Activated T-cell treated with anti-CD3 and anti-CD28 coated beads, Interleukin-2, amount 50 U/mL, for 24 hours (primary cell): ENCODE results near the gene OPTN.
"Not testable (repeated sequence)": the region's sequence is repeated elsewhere in the genome, so short reads cannot be mapped to it uniquely, and the experiment has no call there.

ENCODE experiments used
- DNase-seq: peaks from one replicate; pipeline ENCODE4 v3.0.0-alpha.2; 2020
- H3K27ac Mint-ChIP-seq: 2 replicates; pipeline ENCODE4 v1.8.0; 2020; ENCODE audit warnings: mild to moderate bottlenecking, mixed read lengths
- H3K27me3 Mint-ChIP-seq: 2 replicates; pipeline ENCODE4 v1.8.0; 2020; ENCODE audit warnings: mixed read lengths
- H3K36me3 Mint-ChIP-seq: 2 replicates; pipeline ENCODE4 v1.8.0; 2020; ENCODE audit warnings: low read depth, mixed read lengths
- H3K4me1 Mint-ChIP-seq: 2 replicates; pipeline ENCODE4 v1.8.0; 2020; ENCODE audit warnings: low read depth, mixed read lengths
- H3K4me3 Mint-ChIP-seq: 2 replicates; pipeline ENCODE4 v1.8.0; 2020; ENCODE audit warnings: mild to moderate bottlenecking, moderate library complexity, mixed read lengths
- H3K9me3 Mint-ChIP-seq: 2 replicates; pipeline ENCODE4 v1.8.0; 2020; ENCODE audit warnings: mixed read lengths

OPTN gene

GRCh38 chr10:13099666-13100348 lies at the start of gene OPTN:
TSS of gene OPTN (plus strand) at chr10:13100163. CDS start at chr10:13109123, 8,960 bp downstream.
- Mint-ChIP-seq H3K4me1 (peaks cover 42% of the 10 kb centered on the region), H3K27ac (peak within 1 kb of the TSS; percentile 90), H3K9me3 (no peaks in the 10 kb centered on the region), H3K36me3 (peaks cover 19% of the 10 kb centered on the region), H3K4me3 (peak within 1 kb of the TSS; percentile 85), H3K27me3 (no peaks in the 10 kb centered on the region)
- peak; percentile 85 for DNase-seq

DNA sequence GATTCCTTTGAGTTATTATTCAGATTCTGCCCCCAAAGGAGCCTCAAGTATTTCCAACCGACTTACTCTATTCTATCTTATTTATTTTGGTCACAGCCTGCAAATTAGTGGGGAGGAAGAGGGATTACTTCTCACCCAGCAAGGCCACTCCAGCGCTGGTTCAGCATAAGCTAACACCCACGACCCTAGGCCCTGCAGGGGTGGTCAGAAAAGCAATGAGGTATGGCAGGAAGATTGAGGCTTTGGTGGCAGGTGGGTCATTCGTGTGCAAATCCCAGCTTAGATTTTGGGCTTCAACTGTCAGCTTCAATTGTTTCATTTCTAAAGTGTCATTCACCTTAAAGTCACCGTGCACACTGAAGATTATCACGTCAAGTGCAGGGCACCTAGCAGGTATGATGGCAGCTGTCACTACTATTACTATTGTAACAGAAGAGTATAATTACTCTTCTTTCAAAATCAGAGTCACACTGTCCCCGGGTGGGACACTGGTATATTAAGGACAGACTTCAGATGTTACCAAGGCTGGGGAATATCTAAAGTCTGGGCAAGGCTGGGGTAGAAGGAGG lies 48.8 kb upstream of the OPTN start:
- H3K36me3 Mint-ChIP-seq, result no peaks in the 10 kb centered on the region
- H3K9me3 Mint-ChIP-seq, result no peaks in the 10 kb centered on the region
- H3K27ac Mint-ChIP-seq, result no peak overlapping the region
- DNase-seq, result no peak
- H3K27me3 Mint-ChIP-seq, result peaks cover 12% of the 10 kb centered on the region
- H3K4me3 Mint-ChIP-seq, result no peak overlapping the region
- H3K4me1 Mint-ChIP-seq, result no peaks in the 10 kb centered on the region

- DNase-seq, H3K4me1 Mint-ChIP-seq, H3K4me3 Mint-ChIP-seq, H3K9me3 Mint-ChIP-seq, H3K36me3 Mint-ChIP-seq, H3K27ac Mint-ChIP-seq: not testable (repeated sequence)
- peaks cover 12% of the 10 kb centered on the region for H3K27me3 Mint-ChIP-seq
These were observed 46.8 kb upstream of the OPTN start for GRCh38 chr10:13053208-13053607.

- Mint-ChIP-seq H3K36me3 (no peaks in the 10 kb centered on the region), H3K4me1 (no peaks in the 10 kb centered on the region), H3K4me3 (no peak overlapping the region), H3K9me3 (no peaks in the 10 kb centered on the region), H3K27ac (no peak overlapping the region), H3K27me3 (peaks cover 15% of the 10 kb centered on the region)
- no peak for DNase-seq
These were observed 46.0 kb upstream of the OPTN start for GRCh38 chr10:13053794-13054462.

DNA sequence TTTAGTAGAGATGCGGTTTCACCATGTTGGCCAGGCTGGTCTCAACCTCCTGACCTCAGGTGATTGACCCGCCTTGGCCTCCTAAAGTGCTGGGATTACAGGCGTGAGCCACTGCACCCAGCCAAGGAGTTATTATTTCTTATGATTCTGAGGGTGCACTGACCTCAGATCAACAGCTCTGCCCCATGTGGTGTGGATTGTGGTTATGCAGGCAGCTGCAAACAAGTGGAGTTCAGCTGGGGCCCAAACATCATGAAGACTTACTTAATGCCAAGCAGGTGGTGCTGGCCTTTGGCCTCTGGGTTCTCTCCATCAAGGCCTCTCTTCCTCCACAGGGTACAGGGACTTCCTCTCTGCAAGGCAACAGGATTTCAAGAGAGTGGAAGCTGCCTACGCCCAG lies 45.1 kb upstream of the OPTN start:
- H3K36me3 Mint-ChIP-seq, result no peaks in the 10 kb centered on the region
- H3K9me3 Mint-ChIP-seq, result no peaks in the 10 kb centered on the region
- H3K27ac Mint-ChIP-seq, result no peak overlapping the region
- no peaks in the 10 kb centered on the region for H3K4me1 Mint-ChIP-seq
- no peak for DNase-seq
- H3K27me3 Mint-ChIP-seq, result peaks cover 19% of the 10 kb centered on the region
- H3K4me3 Mint-ChIP-seq, result no peak overlapping the region

- no peak for DNase-seq
- Mint-ChIP-seq H3K9me3 (no peaks in the 10 kb centered on the region), H3K27me3 (peaks cover 21% of the 10 kb centered on the region), H3K27ac (no peak overlapping the region), H3K4me1 (no peaks in the 10 kb centered on the region), H3K4me3 (no peak overlapping the region), H3K36me3 (no peaks in the 10 kb centered on the region)
These were observed 43.4 kb upstream of the OPTN start for GRCh38 chr10:13056456-13057077.

DNA sequence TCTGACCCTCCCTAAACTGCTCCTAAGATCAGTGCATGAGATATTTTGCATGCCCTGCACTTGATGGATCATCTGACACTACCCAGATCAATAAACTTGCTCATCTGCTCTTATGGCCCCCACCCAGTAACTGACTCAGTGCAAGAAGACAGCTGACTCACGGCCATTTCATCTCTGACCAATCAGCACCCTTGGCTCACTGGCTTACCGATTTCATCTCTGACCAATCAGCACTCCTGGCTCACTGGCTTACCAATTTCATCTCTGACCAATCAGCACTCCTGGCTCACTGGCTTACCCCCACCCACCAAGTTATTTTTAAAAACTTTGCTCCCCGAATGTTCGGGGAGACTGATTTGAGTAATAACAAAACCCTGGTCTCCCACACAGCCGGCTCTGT lies 37.2 kb upstream of the OPTN start:
- Mint-ChIP-seq H3K27me3 (peaks cover 47% of the 10 kb centered on the region), H3K4me3 (no peak overlapping the region), H3K36me3 (no peaks in the 10 kb centered on the region), H3K9me3 (peaks cover 3% of the 10 kb centered on the region), H3K27ac (no peak overlapping the region), H3K4me1 (peaks cover 3% of the 10 kb centered on the region)
- no peak for DNase-seq

DNA sequence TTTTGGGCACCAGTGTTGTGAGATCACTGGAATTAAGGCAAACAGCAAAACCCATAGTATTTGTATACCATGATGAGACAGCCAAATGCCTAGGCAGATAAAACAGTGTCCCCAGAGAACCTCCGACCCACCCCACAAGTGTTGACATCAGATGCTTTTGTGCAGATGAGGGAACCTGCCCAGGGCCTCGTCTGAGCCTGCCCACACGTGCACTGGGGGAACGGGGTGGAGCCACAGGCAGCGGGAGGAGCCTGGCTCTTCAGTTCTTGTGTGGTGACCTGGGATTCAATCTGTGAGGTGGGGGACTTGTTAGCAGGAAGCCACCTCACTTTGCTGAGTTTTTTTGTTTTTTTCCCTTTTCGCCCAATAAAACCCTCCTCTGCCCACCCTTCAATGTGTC lies 33.4 kb upstream of the OPTN start:
- no peak for DNase-seq
- H3K27me3 Mint-ChIP-seq, result peaks cover 31% of the 10 kb centered on the region
- H3K4me1 Mint-ChIP-seq, result peaks cover 3% of the 10 kb centered on the region
- no peak overlapping the region for H3K4me3 Mint-ChIP-seq
- peaks cover 3% of the 10 kb centered on the region for H3K9me3 Mint-ChIP-seq
- H3K36me3 Mint-ChIP-seq, result no peaks in the 10 kb centered on the region
- H3K27ac Mint-ChIP-seq, result no peak overlapping the region

GRCh38 chr10:13067431-13067830 lies 32.5 kb upstream of the OPTN start:
- Mint-ChIP-seq H3K4me3 (no peak overlapping the region), H3K36me3 (no peaks in the 10 kb centered on the region), H3K27me3 (peaks cover 30% of the 10 kb centered on the region), H3K4me1 (peaks cover 3% of the 10 kb centered on the region), H3K27ac (no peak overlapping the region), H3K9me3 (peaks cover 3% of the 10 kb centered on the region)
- no peak for DNase-seq

GRCh38 chr10:13068071-13068470 lies 31.9 kb upstream of the OPTN start:
- H3K4me3 Mint-ChIP-seq, result no peak overlapping the region
- H3K36me3 Mint-ChIP-seq, result no peaks in the 10 kb centered on the region

DNA sequence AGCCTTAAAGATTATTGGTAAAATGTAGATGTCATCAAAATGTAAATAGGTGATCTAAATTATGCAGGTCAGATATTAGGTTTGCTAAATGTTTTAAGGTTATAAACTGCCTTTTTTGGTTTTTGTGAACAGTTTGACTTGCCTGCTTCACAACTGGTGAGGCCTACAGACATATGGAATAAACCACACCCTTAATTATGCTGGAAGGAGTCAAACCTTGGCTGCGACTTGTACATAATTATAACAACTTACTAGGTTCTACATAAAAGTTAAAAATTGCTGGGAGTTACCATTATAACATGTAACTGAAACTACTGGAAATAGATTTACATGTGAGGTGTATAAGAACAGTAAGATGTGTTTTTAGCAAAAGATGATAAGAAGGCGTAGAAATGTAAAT lies 31.5 kb upstream of the OPTN start:
- H3K9me3 Mint-ChIP-seq, result no peaks in the 10 kb centered on the region
- no peaks in the 10 kb centered on the region for H3K4me1 Mint-ChIP-seq
- no peaks in the 10 kb centered on the region for H3K36me3 Mint-ChIP-seq
- H3K4me3 Mint-ChIP-seq, result no peak overlapping the region
- DNase-seq, result no peak
- no peak overlapping the region for H3K27ac Mint-ChIP-seq
- H3K27me3 Mint-ChIP-seq, result peaks cover 33% of the 10 kb centered on the region

More at GRCh38 chr10:13068071-13068470, 31.9 kb upstream of the OPTN start:
- peaks cover 32% of the 10 kb centered on the region for H3K27me3 Mint-ChIP-seq
- DNase-seq, result no peak
- no peak overlapping the region for H3K27ac Mint-ChIP-seq
- H3K4me1 Mint-ChIP-seq, result no peaks in the 10 kb centered on the region
- H3K9me3 Mint-ChIP-seq, result peaks cover 3% of the 10 kb centered on the region

DNA sequence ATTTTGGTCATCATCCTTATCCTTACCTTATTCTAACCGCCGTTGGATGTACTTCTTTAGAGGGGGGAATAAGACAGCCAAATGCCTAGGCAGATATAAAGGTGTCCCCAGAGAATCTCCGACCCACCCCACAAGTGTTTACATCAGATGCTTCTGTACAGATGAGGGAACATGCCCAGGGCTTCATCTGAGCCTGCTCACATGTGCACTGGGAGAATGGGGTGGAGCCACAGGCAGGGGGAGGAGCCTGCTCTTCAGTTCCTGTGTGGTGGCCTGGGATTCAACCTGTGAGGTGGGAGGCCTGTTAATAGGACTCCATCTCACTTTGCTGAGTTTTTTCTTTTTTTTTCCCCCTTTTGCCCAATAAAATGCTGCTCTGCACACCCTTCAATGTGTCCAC lies 27.6 kb upstream of the OPTN start:
- DNase-seq, result no peak
- no peaks in the 10 kb centered on the region for H3K36me3 Mint-ChIP-seq
- no peak overlapping the region for H3K4me3 Mint-ChIP-seq
- no peaks in the 10 kb centered on the region for H3K9me3 Mint-ChIP-seq
- H3K4me1 Mint-ChIP-seq, result peaks cover 2% of the 10 kb centered on the region
- peaks cover 41% of the 10 kb centered on the region for H3K27me3 Mint-ChIP-seq
- H3K27ac Mint-ChIP-seq, result no peak overlapping the region

DNA sequence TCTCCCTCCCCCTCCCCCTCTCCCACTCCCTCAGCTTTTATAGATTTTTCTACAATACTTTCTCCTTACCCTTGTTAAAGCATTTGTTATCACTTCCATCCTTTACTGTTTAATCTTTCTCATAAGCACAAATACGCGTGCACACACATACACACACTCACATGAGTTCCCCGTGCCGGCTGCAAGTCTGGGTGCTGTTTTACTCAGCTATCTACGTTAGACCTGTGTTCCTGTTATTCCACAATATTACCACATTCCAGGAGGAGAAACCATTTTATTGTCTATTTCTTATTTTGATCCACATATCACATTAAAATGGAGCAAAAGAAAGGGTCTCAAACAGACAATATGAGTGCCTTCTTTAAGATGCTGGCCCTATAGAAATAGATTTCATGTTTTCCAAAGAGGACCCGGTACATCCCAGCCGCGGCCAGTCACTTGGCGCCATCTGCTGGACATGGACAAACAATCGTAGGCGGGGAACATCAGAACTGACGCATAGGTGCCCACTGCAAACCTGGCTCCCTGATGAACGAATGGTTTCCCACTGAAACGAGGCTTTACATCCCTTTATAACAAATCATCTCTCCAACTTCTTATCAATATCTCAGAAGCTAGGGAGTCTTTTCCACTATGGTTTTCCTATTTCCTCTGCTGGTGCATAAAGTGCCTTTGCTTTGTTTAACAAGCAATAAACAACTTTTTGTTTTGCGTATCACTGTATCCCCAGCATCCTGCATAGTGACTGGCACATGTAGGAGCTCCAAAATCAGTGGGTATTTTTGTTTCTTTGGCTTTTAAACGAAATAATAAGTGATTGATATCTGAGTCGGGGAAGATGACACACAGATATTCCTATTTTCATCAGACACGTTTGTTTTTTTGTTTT lies 25.2 kb upstream of the OPTN start:
- peaks cover 35% of the 10 kb centered on the region for H3K27me3 Mint-ChIP-seq
- peaks cover 2% of the 10 kb centered on the region for H3K4me1 Mint-ChIP-seq
- no peak overlapping the region for H3K27ac Mint-ChIP-seq
- peaks cover 4% of the 10 kb centered on the region for H3K36me3 Mint-ChIP-seq
- peaks cover 12% of the 10 kb centered on the region for H3K9me3 Mint-ChIP-seq
- DNase-seq, result peak; percentile 60
- H3K4me3 Mint-ChIP-seq, result no peak overlapping the region
